Measurements from ENCODE around the gene TMEM236.
A peak's percentile ranks its signal among the peaks of the same experiment; 100 is the strongest.
"Not testable (repeated sequence)": the region's sequence is repeated elsewhere in the genome, so short reads cannot be mapped to it uniquely, and the experiment has no call there.

TMEM236 gene

GRCh38 chr10:17751781-17752445 is at the start of gene TMEM236:
TMEM236 (plus strand) TSS chr10:17752201; CDS start chr10:17752296, 95 bp downstream.
- DNase-seq = no peak

GRCh38 chr10:17703706-17704105 is 48.3 kb upstream of the TMEM236 start:
- no peak for DNase-seq

- no peak for DNase-seq
These were observed 43.2 kb upstream of the TMEM236 start for GRCh38 chr10:17708821-17709220.

- no peak for DNase-seq
These were observed 42.5 kb upstream of the TMEM236 start for GRCh38 chr10:17709492-17709891.

GRCh38 chr10:17710181-17710580 is 41.8 kb upstream of the TMEM236 start:
- no peak for DNase-seq

GRCh38 chr10:17712053-17712452 is 39.9 kb upstream of the TMEM236 start:
- DNase-seq = no peak

- no peak for DNase-seq
These were observed 39.1 kb upstream of the TMEM236 start for GRCh38 chr10:17712717-17713471.

GRCh38 chr10:17713758-17714157 is 38.2 kb upstream of the TMEM236 start:
- no peak for DNase-seq

- DNase-seq = no peak
These were observed 35.8 kb upstream of the TMEM236 start for GRCh38 chr10:17716161-17716560.

- not testable (repeated sequence) for DNase-seq
These were observed 29.5 kb upstream of the TMEM236 start for GRCh38 chr10:17722317-17723014.

- no peak for DNase-seq
These were observed 26.3 kb upstream of the TMEM236 start for GRCh38 chr10:17725703-17726102.

- no peak for DNase-seq
These were observed 22.4 kb upstream of the TMEM236 start for GRCh38 chr10:17729630-17730029.

- DNase-seq = no peak
These were observed 21.3 kb upstream of the TMEM236 start for GRCh38 chr10:17730667-17731066.

- DNase-seq = no peak
These were observed 20.5 kb upstream of the TMEM236 start for GRCh38 chr10:17731331-17732020.

GRCh38 chr10:17733620-17734019 is 18.4 kb upstream of the TMEM236 start:
- no peak for DNase-seq

- peak; percentile 86 for DNase-seq
These were observed 17.4 kb upstream of the TMEM236 start for GRCh38 chr10:17734432-17735080.

GRCh38 chr10:17735166-17735941 is 16.6 kb upstream of the TMEM236 start:
- DNase-seq = peak; percentile 61

- no peak for DNase-seq
These were observed 15.8 kb upstream of the TMEM236 start for GRCh38 chr10:17736223-17736622.

GRCh38 chr10:17737027-17737965 is 14.7 kb upstream of the TMEM236 start:
- peak; percentile 90 for DNase-seq

- no peak for DNase-seq
These were observed 11.3 kb upstream of the TMEM236 start for GRCh38 chr10:17740668-17741067.

- DNase-seq = no peak
These were observed 9.1 kb upstream of the TMEM236 start for GRCh38 chr10:17742918-17743317.
